Activated CD4-positive, alpha-beta T cell treated with anti-CD3 and anti-CD28 coated beads for 24 hours (primary cell): ENCODE results near the gene ATF6.
"Not testable (repeated sequence)": the region's sequence is repeated elsewhere in the genome, so short reads cannot be mapped to it uniquely, and the experiment has no call there.

Experiments
- DNase-seq, 2 donors: peaks; one replicate each; pipeline ENCODE4 v3.0.0-alpha.2; 2020; ENCODE audit warnings: low read depth in 2 of 2

The ATF6 gene

GRCh38 chr1:161779393-161779792 is 13.3 kb downstream of the ATF6 start:
- DNase-seq: no peak

- no peak for DNase-seq
These were observed 15.9 kb downstream of the ATF6 start for GRCh38 chr1:161781995-161782394.

DNA sequence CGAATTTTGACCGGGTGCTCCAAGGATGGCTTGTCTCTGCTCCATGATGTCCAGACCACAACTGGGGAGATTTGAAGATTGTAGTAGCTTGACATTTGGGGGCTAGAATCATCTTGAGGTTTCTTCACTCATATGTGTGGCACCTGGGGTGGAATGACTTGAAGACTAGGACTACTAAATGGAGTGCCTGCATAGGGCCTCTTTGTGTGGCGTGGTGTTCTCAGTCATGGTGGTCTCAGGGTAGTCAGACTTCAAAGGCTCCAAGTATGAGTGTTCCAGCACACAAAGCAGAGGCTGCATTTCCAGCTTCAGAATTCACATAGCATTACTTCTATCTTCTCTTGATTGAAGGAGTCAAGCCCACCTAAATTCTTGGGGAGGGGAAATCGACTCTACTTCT is 16.8 kb downstream of the ATF6 start:
- no peak for DNase-seq

- no peak for DNase-seq
These were observed 18.8 kb downstream of the ATF6 start for GRCh38 chr1:161784968-161785367.

GRCh38 chr1:161787355-161787754 is 21.2 kb downstream of the ATF6 start:
- DNase-seq: no peak

DNA sequence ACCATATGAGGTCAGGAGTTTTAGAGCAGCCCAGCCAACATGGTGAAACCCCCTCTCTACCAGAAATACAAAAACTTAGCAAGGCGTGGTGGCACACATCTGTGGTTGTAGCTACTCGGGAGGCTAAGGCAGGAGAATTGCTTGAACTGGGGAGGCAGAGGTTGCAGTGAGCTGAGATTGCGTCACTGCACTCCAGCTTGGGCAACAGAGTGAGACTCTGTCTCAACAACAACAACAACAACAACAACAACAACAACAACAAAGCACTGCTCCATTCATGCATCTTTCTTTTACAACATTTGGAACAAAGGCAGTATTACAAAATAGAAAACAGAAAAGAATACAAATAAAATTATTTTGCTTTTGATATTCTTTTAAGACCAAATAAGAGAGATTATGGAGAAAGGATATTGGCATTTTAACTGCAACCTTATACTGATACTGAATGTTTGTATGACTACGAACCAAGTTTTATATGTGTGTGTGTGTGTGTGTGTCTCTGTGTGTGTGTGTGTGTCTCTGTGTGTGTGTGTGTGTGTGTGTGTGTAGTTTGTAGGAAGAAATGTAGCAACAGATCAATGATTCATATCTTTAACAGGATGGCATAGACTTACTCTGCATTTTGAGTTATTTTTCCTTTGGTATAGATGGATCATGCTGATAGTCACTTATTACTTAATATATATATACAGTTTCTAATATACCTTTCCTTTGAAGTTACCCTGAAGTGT is 24.6 kb downstream of the ATF6 start:
- no peak for DNase-seq

- DNase-seq: no peak
These were observed 26.0 kb downstream of the ATF6 start for GRCh38 chr1:161791904-161792655.

DNA sequence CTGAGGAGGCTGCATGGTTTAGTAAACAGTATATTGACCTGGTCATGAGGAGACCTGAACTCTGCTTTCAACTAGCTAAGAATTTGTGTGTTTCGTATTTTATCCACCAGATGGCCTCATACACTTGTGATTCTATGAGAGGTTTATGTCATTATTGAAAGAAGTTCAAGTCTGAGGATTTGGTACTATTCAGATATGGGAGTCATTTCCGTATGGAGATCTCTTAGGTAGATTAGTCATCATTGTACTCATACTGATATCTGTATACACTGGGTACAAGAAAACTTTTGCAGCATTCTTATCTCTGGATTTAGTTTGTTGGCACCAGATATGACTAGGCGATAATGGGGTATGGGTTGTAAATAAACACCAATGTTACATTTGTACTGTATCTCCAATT is 26.6 kb downstream of the ATF6 start:
- no peak for DNase-seq

- no peak for DNase-seq
These were observed 33.7 kb downstream of the ATF6 start for GRCh38 chr1:161799792-161800191.

DNA sequence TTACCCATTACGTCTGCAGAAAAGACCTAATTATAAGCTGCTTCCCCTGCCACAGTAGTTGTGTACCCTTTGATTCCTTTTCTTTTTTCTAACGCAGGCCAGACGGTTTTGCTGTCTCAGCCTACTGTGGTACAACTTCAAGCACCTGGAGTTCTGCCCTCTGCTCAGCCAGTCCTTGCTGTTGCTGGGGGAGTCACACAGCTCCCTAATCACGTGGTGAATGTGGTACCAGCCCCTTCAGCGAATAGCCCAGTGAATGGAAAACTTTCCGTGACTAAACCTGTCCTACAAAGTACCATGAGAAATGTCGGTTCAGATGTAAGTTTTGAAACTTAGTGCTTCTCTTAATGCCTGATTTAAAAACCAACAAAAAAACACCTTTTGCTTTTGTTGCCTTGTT is 35.8 kb downstream of the ATF6 start:
- DNase-seq: no peak

GRCh38 chr1:161803181-161803580 is 37.1 kb downstream of the ATF6 start:
- DNase-seq: no peak

GRCh38 chr1:161805399-161806197 is 39.5 kb downstream of the ATF6 start:
- DNase-seq: no peak

GRCh38 chr1:161809202-161809601 is 43.1 kb downstream of the ATF6 start:
- DNase-seq: not testable (repeated sequence)

- DNase-seq: not testable (repeated sequence)
These were observed 43.5 kb downstream of the ATF6 start for GRCh38 chr1:161809656-161810055.

DNA sequence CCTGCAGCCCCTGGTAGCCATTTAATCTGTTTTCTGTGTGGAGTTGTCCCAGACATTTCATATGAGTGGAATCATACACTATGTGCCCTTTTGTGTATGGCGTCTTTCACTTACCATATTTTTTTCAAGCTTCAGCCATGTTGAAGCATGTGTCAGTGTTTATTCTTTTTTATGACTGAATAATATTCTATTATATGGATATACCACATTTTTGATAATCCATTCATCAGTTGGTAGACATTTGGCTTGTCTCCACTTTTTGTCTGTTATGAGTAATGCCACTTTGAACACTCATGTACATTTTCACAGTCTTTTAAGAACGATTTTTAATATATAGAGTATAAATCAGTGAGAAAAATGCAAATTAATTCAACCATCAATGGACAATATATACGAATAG is 44.7 kb downstream of the ATF6 start:
- DNase-seq: no peak

GRCh38 chr1:161816201-161816600 is 50.1 kb downstream of the ATF6 start:
- DNase-seq: no peak

DNA sequence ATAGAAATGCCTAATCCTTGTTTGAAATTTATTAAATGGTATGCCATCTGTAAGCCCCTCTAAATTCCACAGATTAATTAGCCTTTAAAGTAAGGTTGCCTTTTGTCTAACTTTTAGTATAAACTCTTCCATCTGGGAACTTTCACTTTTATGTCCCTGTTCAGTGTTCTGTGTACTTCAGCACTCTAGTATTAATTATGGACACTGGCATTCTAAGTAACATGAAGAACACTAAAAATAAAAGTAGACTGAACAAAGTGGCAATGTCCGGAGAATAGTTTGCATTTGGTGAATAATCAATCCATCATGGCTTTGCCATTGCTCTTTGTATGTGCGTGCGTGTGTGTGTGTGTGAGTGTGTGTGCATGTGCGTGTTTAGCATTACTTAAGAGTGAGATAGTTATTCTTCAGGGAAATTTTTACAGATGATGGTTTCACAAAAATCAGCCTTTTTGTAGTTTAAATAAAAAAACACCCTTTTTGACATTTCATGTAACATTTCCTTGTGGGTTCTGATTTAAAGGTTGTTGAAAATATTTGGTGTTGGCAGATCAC is 51.1 kb downstream of the ATF6 start:
- DNase-seq: no peak

GRCh38 chr1:161820914-161821313 is 54.8 kb downstream of the ATF6 start:
- no peak for DNase-seq

DNA sequence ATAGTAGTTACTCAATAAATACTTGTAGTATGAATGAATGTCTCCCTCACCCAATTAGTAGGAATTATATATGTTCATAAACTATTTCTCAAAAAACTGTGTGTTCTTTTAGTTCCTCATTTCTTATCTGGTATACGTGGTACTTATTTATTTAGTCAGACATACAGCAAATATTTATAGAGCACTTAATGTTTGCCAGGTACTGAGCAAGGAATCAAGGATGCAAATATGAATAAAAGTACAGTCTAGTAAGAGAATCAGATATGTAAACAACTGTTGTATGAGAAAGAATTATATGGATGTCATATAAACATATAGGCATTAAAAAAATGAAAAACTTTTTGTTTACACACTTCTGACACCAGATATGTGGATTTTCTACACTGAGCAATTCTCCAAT is 58.5 kb downstream of the ATF6 start:
- no peak for DNase-seq

GRCh38 chr1:161825831-161826230 is 59.7 kb downstream of the ATF6 start:
- DNase-seq: no peak

- no peak for DNase-seq
These were observed 60.4 kb downstream of the ATF6 start for GRCh38 chr1:161826478-161826877.

DNA sequence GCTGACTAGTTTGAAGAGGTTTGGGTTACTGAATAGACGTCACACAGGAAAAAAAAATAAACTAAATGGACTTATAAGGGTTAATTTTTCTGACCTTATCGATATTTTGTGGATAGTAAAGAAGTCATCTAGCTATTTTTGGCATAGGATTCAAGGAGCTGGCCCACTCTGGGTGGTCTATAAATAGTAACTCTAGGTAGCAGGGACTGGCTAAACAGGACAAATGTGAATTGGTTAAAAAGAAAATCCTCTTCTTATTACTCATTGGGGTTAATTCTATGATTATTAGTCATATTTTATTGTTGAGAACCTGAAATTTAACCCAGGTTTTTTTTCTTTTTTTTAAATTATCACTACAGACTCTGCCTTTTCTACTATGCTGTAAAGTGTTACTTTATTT is 61.7 kb downstream of the ATF6 start:
- DNase-seq: no peak
